Aorta (tissue), 5 donors: ENCODE data around the gene NUDT5. TPM values are rescaled to one million over a fixed set of nuclear protein-coding genes. Genes with fewer than 3 reads are reported as not detected.
A peak's percentile ranks its signal among the peaks of the same experiment; 100 is the strongest.

Experiments
- ATAC-seq: fragments of 200-7000 bp; cut with Tn5 transposase; one replicate; pipeline ENCODE4 v1.9.1; 2022; ENCODE audit warnings: moderate library complexity; ENCODE audit not compliant: low FRiP score
- DNase-seq, 2 donors: peaks; one replicate each; pipeline ENCODE4 v3.0.0-alpha.2; 2020
- H3K27ac ChIP-seq, 2 donors: one replicate each; pipeline ENCODE4 v1.5.1; 2013; ENCODE audit warnings: low read length in 2 of 2, mild to moderate bottlenecking in 2 of 2, moderate library complexity in 2 of 2, control low read depth in 1 of 2, inconsistent platforms in 1 of 2, low read depth in 1 of 2
- H3K27me3 ChIP-seq, 2 donors: one replicate each; pipeline ENCODE4 v1.6.1; 2013; ENCODE audit warnings: control low read depth in 1 of 2, low read length in 1 of 2, mild to moderate bottlenecking in 1 of 2, moderate library complexity in 1 of 2; ENCODE audit not compliant: insufficient read depth in 2 of 2, control insufficient read depth in 1 of 2
- H3K36me3 ChIP-seq, 2 donors: one replicate each; pipeline ENCODE4 v1.6.1; 2013; ENCODE audit warnings: control low read depth in 1 of 2, low read length in 1 of 2, mild to moderate bottlenecking in 1 of 2; ENCODE audit not compliant: insufficient read depth in 2 of 2, control insufficient read depth in 1 of 2
- H3K4me1 ChIP-seq, 2 donors: one replicate each; pipeline ENCODE4 v1.6.1; 2013; ENCODE audit warnings: low read length in 2 of 2, control low read depth in 1 of 2, mild to moderate bottlenecking in 1 of 2, moderate library complexity in 1 of 2; ENCODE audit not compliant: insufficient read depth in 2 of 2, control insufficient read depth in 1 of 2
- H3K4me3 ChIP-seq, 2 donors: one replicate each; pipeline ENCODE4 v1.5.1; 2013; ENCODE audit warnings: low read length in 2 of 2, control low read depth in 1 of 2, mild to moderate bottlenecking in 1 of 2
- H3K9me3 ChIP-seq: one replicate; pipeline ENCODE4 v1.6.1; 2013; ENCODE audit warnings: mild to moderate bottlenecking, low read length; ENCODE audit not compliant: control insufficient read depth
- WGBS, 2 donors: extraction: QIAGEN DNeasy Blood & Tissue Kit; methylation state at CpG; one replicate each; pipeline ENCODE4 v1.1.7; 2013; 5-methylcytosine and 5-hydroxymethylcytosine counted together
- intact Hi-C, 2 donors: fragments of 100-400 bp; cut with DNase I; formaldehyde crosslinking; loops; one replicate each; pipeline versions ENCODE4 v1.14.2 to v1.15.0; 2022
- microRNA-seq, 2 donors: library from miRNA; unstranded; fragments of <30 nt; microRNA quantifications; one replicate each; pipeline ENCODE4 v1.2.0, GENCODE V29; 2020
- polyA plus RNA-seq, 2 donors: library from polyadenylated mRNA; stranded (reverse); fragments of 200-250 nt; gene quantifications; one replicate each; pipeline ENCODE4 v1.2.3, GENCODE V29; 2013
- total RNA-seq, 2 donors: library from RNA; stranded (reverse); fragmentation: NEBNext Ultra II Directional; extraction: Animal tissue kit (Norgen Biotek cat#: 25700); gene quantifications; one replicate each; pipeline ENCODE4 v1.2.1, GENCODE V29; 2021
- donor health status: healthy with polysubstance abuse.
- donor health status: Bipolar disorder and iron deficiency.
- donor health status: DM: no; HTN: no; CAD: no.
- donor health status: DM: no; HTN: no; CAD: no.
- donor health status: DM: yes; HTN: yes; CAD: no.

NUDT5 gene
- total and polyA plus RNA-seq, 4 donors, result 21.3 to 39.7 (median 31.9) TPM

- intact Hi-C loops, result no loop called here
- no peak for DNase-seq
- ATAC-seq, result peak; percentile 51
- Histone ChIP-seq H3K4me1 (no peaks in the 10 kb centered on the region), H3K36me3 (no peaks in the 10 kb centered on the region), H3K9me3 (no peaks in the 10 kb centered on the region), H3K4me3 (peak overlapping the region; percentile 39 to 86), H3K27me3 (no peaks in the 10 kb centered on the region), H3K27ac (no peak overlapping the region)
- WGBS, 2 donors, result 25 to 29% methylated on average over 11 of the region's 11 CpGs
Measured at GRCh38 chr10:12130237-12130872, 65.3 kb downstream of the NUDT5 start.

- ATAC-seq (peak; percentile 98), DNase-seq (peak; percentile 97 to 99)
- intact Hi-C loops, result no loop called here
- H3K27ac ChIP-seq, result peak within 1 kb of the TSS in 1 of 2 donors; percentile 77
- H3K4me3 ChIP-seq, result peak within 1 kb of the TSS; percentile 65 to 86
- H3K4me1 ChIP-seq, result no peaks in the 10 kb centered on the region
- no peaks in the 10 kb centered on the region for H3K36me3 ChIP-seq
- H3K9me3 ChIP-seq, result no peaks in the 10 kb centered on the region
- 0% methylated on average over 84 to 108 of the region's 108 CpGs for WGBS, 2 donors
- no peaks in the 10 kb centered on the region for H3K27me3 ChIP-seq
Measured at GRCh38 chr10:12129222-12130111, 66.2 kb downstream of the NUDT5 start, which contains the start of gene SEC61A2. Gene SEC61A2, plus strand, starts transcription at chr10:12129677. Its CDS starts 111 bp downstream, at chr10:12129788.

DNA sequence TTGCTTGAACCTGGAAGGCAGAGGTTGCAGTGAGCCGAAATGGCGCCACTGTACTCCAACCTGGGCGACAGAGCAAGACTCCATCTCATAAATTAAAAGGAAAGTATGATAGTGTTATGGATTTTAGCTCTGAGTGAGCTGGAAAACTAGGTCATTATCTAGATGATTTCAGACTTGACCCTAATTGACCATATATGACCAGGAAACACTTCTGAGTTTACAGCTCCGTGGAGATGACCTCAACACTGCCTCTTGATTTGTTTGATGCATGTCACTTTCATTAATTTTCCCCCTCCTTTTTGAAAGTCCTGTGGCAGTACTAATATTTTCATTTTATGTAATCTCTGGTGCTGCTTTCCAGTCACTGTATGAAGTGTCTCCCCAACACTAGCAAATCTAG lies 74.0 kb downstream of the NUDT5 start:
- H3K27ac ChIP-seq, result no peak overlapping the region
- H3K27me3 ChIP-seq, result no peaks in the 10 kb centered on the region
- ATAC-seq (no peak), DNase-seq (no peak)
- peaks cover 0 to 1% of the 10 kb centered on the region in 2 donors for H3K36me3 ChIP-seq
- no peaks in the 10 kb centered on the region for H3K9me3 ChIP-seq
- H3K4me3 ChIP-seq, result no peak overlapping the region
- no peaks in the 10 kb centered on the region for H3K4me1 ChIP-seq
- intact Hi-C loops, result no loop called here
- WGBS, 2 donors, result 88 to 93% methylated on average over 4 of the region's 4 CpGs

Small RNAs within 50 kb of the gene (microRNA-seq; reads per million reads assigned to microRNA genes)
- 0 reads per million in 2 donors for gene MIR548AK

Other genes with a start within 250 kb of the NUDT5 start
- 10 to 100 TPM; 17.8 to 26.1 TPM for gene UPF2, start 153.1 kb downstream of the NUDT5 start, total RNA-seq
- gene UPF2, start 153.1 kb downstream of the NUDT5 start, polyA plus RNA-seq, result 10 to 100 TPM; 16.0 to 27.5 TPM
- 10 to 100 TPM; 16.2 to 20.2 TPM for gene DHTKD1, start 126.9 kb downstream of the NUDT5 start, total RNA-seq
- 1 to 10 TPM; 4.0 to 7.2 TPM for gene DHTKD1, start 126.9 kb downstream of the NUDT5 start, polyA plus RNA-seq
- 1 to 10 TPM; 7.9 to 8.7 TPM for gene SEC61A2, start 66.2 kb downstream of the NUDT5 start, total RNA-seq
- gene SEC61A2, start 66.2 kb downstream of the NUDT5 start, polyA plus RNA-seq, result 1 to 10 TPM; 3.3 to 6.1 TPM
- gene CDC123, start 297 bp upstream of the NUDT5 start, total RNA-seq, result 10 to 100 TPM; 39.8 to 53.9 TPM
- gene CDC123, start 297 bp upstream of the NUDT5 start, polyA plus RNA-seq, result 10 to 100 TPM; 36.7 to 66.7 TPM
- gene CAMK1D, start 153.7 kb upstream of the NUDT5 start, total RNA-seq, result 10 to 100 TPM; 10.9 to 19.0 TPM
- 1 to 10 TPM; 1.9 to 4.4 TPM for gene CAMK1D, start 153.7 kb upstream of the NUDT5 start, polyA plus RNA-seq